Cerebellar cortex (tissue), 1 donor: ENCODE measurements around the gene EXOSC1.
"Not testable (repeated sequence)": the region's sequence is repeated elsewhere in the genome, so short reads cannot be mapped to it uniquely, and the experiment has no call there.

ENCODE experiments used
- DNase-seq: peaks from one replicate; pipeline ENCODE4 v3.0.0-alpha.2; 2015; ENCODE audit warnings: low spot score

Gene EXOSC1

GRCh38 chr10:97459111-97459510 is 13.3 kb upstream of the EXOSC1 start:
- DNase-seq: no peak

GRCh38 chr10:97456686-97457065 is 10.9 kb upstream of the EXOSC1 start:
- no peak for DNase-seq

GRCh38 chr10:97456034-97456685 is 10.4 kb upstream of the EXOSC1 start:
- DNase-seq: no peak

- no peak for DNase-seq
These were observed 8.7 kb upstream of the EXOSC1 start for GRCh38 chr10:97454330-97455036.

- DNase-seq: no peak
These were observed 6.5 kb upstream of the EXOSC1 start for GRCh38 chr10:97452352-97452751.

GRCh38 chr10:97451605-97452004 is 5.8 kb upstream of the EXOSC1 start:
- DNase-seq: no peak

- DNase-seq: no peak
These were observed 5.0 kb upstream of the EXOSC1 start for GRCh38 chr10:97450828-97451227.

GRCh38 chr10:97445357-97445721 is 467 bp downstream of the EXOSC1 start:
- no peak for DNase-seq

- no peak for DNase-seq
These were observed 1.6 kb downstream of the EXOSC1 start for GRCh38 chr10:97444212-97444611.

- no peak for DNase-seq
These were observed 3.5 kb downstream of the EXOSC1 start for GRCh38 chr10:97442277-97442676.

- DNase-seq: no peak
These were observed 10.6 kb downstream of the EXOSC1 start for GRCh38 chr10:97435211-97435610.

GRCh38 chr10:97434557-97434956 is 11.2 kb downstream of the EXOSC1 start:
- DNase-seq: no peak

GRCh38 chr10:97434055-97434454 is 11.8 kb downstream of the EXOSC1 start:
- DNase-seq: no peak

- no peak for DNase-seq
These were observed 17.2 kb downstream of the EXOSC1 start for GRCh38 chr10:97428572-97428981.

- no peak for DNase-seq
These were observed 18.1 kb downstream of the EXOSC1 start for GRCh38 chr10:97427571-97428179.

GRCh38 chr10:97426776-97427570 is 18.8 kb downstream of the EXOSC1 start:
- DNase-seq: no peak

- DNase-seq: peak; percentile 93
These were observed 19.6 kb downstream of the EXOSC1 start, which contains the start of gene PGAM1 for GRCh38 chr10:97425964-97426775. TSS of gene PGAM1 (plus strand) at chr10:97426191. CDS start at chr10:97426308, 117 bp downstream.

GRCh38 chr10:97423757-97424098 is 22.1 kb downstream of the EXOSC1 start:
- DNase-seq: not testable (repeated sequence)

- no peak for DNase-seq
These were observed 29.2 kb downstream of the EXOSC1 start for GRCh38 chr10:97416565-97416964.

GRCh38 chr10:97412891-97413304 is 32.9 kb downstream of the EXOSC1 start:
- DNase-seq: no peak

- no peak for DNase-seq
These were observed 34.4 kb downstream of the EXOSC1 start for GRCh38 chr10:97411406-97411805.
